ENCODE measurements around the gene NT5M. TPM values are rescaled to one million over a fixed set of nuclear protein-coding genes. Genes with fewer than 3 reads are reported as not detected.

The NT5M gene
- polyA plus RNA-seq, 3 donors from 2014 or later, result 3.2 to 4.6 (median 3.3) TPM

GRCh38 chr17:17309356-17309755 is 6.2 kb downstream of the NT5M start:
- no peak for DNase-seq
- Mint-ChIP-seq H3K27me3 (ENCODE audit: low read depth in 3 of 3) (peaks cover 3 to 10% (median 5%) of the 10 kb centered on the region in 3 donors), H3K9me3 (no peaks in the 10 kb centered on the region), H3K27ac (no peak overlapping the region), H3K4me1 (peaks cover 16 to 19% of the 10 kb centered on the region in 2 donors), H3K4me3 (no peak overlapping the region), H3K36me3 (peaks cover 0 to 3% (median 3%) of the 10 kb centered on the region in 3 donors)

- Mint-ChIP-seq H3K27ac (no peak overlapping the region), H3K9me3 (no peaks in the 10 kb centered on the region), H3K4me3 (no peak overlapping the region), H3K27me3 (ENCODE audit: low read depth in 3 of 3) (peaks cover 0 to 1% (median 0%) of the 10 kb centered on the region in 3 donors), H3K4me1 (peaks cover 3 to 5% of the 10 kb centered on the region in 2 donors), H3K36me3 (peaks cover 0 to 3% (median 3%) of the 10 kb centered on the region in 3 donors)
- DNase-seq, result peak; percentile 55 to 68 (median 60)
Observed at GRCh38 chr17:17313350-17313991, 10.3 kb downstream of the NT5M start.

GRCh38 chr17:17314501-17315071 is 11.4 kb downstream of the NT5M start:
- no peak overlapping the region for H3K4me3 Mint-ChIP-seq
- peaks cover 3 to 5% of the 10 kb centered on the region in 2 donors for H3K4me1 Mint-ChIP-seq
- no peaks in the 10 kb centered on the region for H3K9me3 Mint-ChIP-seq
- peaks cover 0 to 1% (median 0%) of the 10 kb centered on the region in 3 donors for H3K27me3 Mint-ChIP-seq (ENCODE audit: low read depth in 3 of 3)
- H3K27ac Mint-ChIP-seq, result peak overlapping the region in 2 of 6 donors; percentile 37
- peaks cover 0 to 3% (median 0%) of the 10 kb centered on the region in 3 donors for H3K36me3 Mint-ChIP-seq
- DNase-seq, result no peak

- Mint-ChIP-seq H3K27ac (peak overlapping the region in 2 of 6 donors; percentile 25 to 49), H3K36me3 (peaks cover 0 to 3% (median 0%) of the 10 kb centered on the region in 3 donors), H3K9me3 (no peaks in the 10 kb centered on the region), H3K27me3 (ENCODE audit: low read depth in 3 of 3) (peaks cover 0 to 1% (median 0%) of the 10 kb centered on the region in 3 donors), H3K4me3 (no peak overlapping the region), H3K4me1 (peaks cover 3 to 5% of the 10 kb centered on the region in 2 donors)
- DNase-seq, result no peak
Observed at GRCh38 chr17:17315142-17315821, 12.1 kb downstream of the NT5M start.

- peaks cover 3 to 5% of the 10 kb centered on the region in 2 donors for H3K4me1 Mint-ChIP-seq
- peaks cover 0 to under 1% (median 0%) of the 10 kb centered on the region in 3 donors for H3K27me3 Mint-ChIP-seq (ENCODE audit: low read depth in 3 of 3)
- no peak for DNase-seq
Observed at GRCh38 chr17:17320188-17320910, 17.2 kb downstream of the NT5M start.

GRCh38 chr17:17320911-17321220 is 17.7 kb downstream of the NT5M start:
- no peak for DNase-seq
- peaks cover 3 to 5% of the 10 kb centered on the region in 2 donors for H3K4me1 Mint-ChIP-seq
- no peaks in the 10 kb centered on the region for H3K27me3 Mint-ChIP-seq (ENCODE audit: low read depth in 3 of 3)
- H3K36me3 Mint-ChIP-seq, result peaks cover 0 to 4% (median 3%) of the 10 kb centered on the region in 3 donors
- no peak overlapping the region for H3K27ac Mint-ChIP-seq
- no peak overlapping the region for H3K4me3 Mint-ChIP-seq
- no peaks in the 10 kb centered on the region for H3K9me3 Mint-ChIP-seq

More at GRCh38 chr17:17320188-17320910, 17.2 kb downstream of the NT5M start:
- Mint-ChIP-seq H3K36me3 (no peaks in the 10 kb centered on the region), H3K27ac (no peak overlapping the region), H3K9me3 (no peaks in the 10 kb centered on the region), H3K4me3 (no peak overlapping the region)

- peaks cover 3 to 5% of the 10 kb centered on the region in 2 donors for H3K4me1 Mint-ChIP-seq
- no peaks in the 10 kb centered on the region for H3K27me3 Mint-ChIP-seq (ENCODE audit: low read depth in 3 of 3)
- DNase-seq, result no peak
- H3K4me3 Mint-ChIP-seq, result no peak overlapping the region
- no peak overlapping the region for H3K27ac Mint-ChIP-seq
- H3K9me3 Mint-ChIP-seq, result no peaks in the 10 kb centered on the region
- peaks cover 0 to 4% (median 3%) of the 10 kb centered on the region in 3 donors for H3K36me3 Mint-ChIP-seq
Observed at GRCh38 chr17:17321356-17322025, 18.3 kb downstream of the NT5M start.

- no peak for DNase-seq
- Mint-ChIP-seq H3K27me3 (ENCODE audit: low read depth in 3 of 3) (no peaks in the 10 kb centered on the region), H3K36me3 (peaks cover 0 to 4% (median 3%) of the 10 kb centered on the region in 3 donors), H3K4me1 (no peaks in the 10 kb centered on the region), H3K4me3 (no peak overlapping the region), H3K27ac (peak overlapping the region in 1 of 6 donors; percentile 21), H3K9me3 (no peaks in the 10 kb centered on the region)
Observed at GRCh38 chr17:17322516-17323510, 19.6 kb downstream of the NT5M start.

GRCh38 chr17:17324616-17325015 is 21.4 kb downstream of the NT5M start:
- Mint-ChIP-seq H3K27ac (no peak overlapping the region), H3K9me3 (no peaks in the 10 kb centered on the region), H3K36me3 (peaks cover 0 to 6% (median 4%) of the 10 kb centered on the region in 3 donors), H3K4me1 (no peaks in the 10 kb centered on the region), H3K27me3 (ENCODE audit: low read depth in 3 of 3) (no peaks in the 10 kb centered on the region), H3K4me3 (no peak overlapping the region)
- no peak for DNase-seq

- Mint-ChIP-seq H3K9me3 (no peaks in the 10 kb centered on the region), H3K27ac (no peak overlapping the region), H3K27me3 (ENCODE audit: low read depth in 3 of 3) (no peaks in the 10 kb centered on the region), H3K4me1 (no peaks in the 10 kb centered on the region), H3K4me3 (no peak overlapping the region), H3K36me3 (peaks cover 0 to 6% (median 4%) of the 10 kb centered on the region in 3 donors)
- DNase-seq, result no peak
Observed at GRCh38 chr17:17325228-17325627, 22.1 kb downstream of the NT5M start.

GRCh38 chr17:17325816-17326215 is 22.6 kb downstream of the NT5M start:
- no peak overlapping the region for H3K27ac Mint-ChIP-seq
- H3K9me3 Mint-ChIP-seq, result no peaks in the 10 kb centered on the region
- no peaks in the 10 kb centered on the region for H3K27me3 Mint-ChIP-seq (ENCODE audit: low read depth in 3 of 3)
- no peaks in the 10 kb centered on the region for H3K4me1 Mint-ChIP-seq
- peaks cover 0 to 6% (median 4%) of the 10 kb centered on the region in 3 donors for H3K36me3 Mint-ChIP-seq
- H3K4me3 Mint-ChIP-seq, result no peak overlapping the region
- DNase-seq, result no peak

GRCh38 chr17:17326275-17326875 is 23.2 kb downstream of the NT5M start:
- Mint-ChIP-seq H3K27me3 (ENCODE audit: low read depth in 3 of 3) (no peaks in the 10 kb centered on the region), H3K4me3 (no peak overlapping the region), H3K4me1 (no peaks in the 10 kb centered on the region), H3K36me3 (peaks cover 0 to 6% (median 4%) of the 10 kb centered on the region in 3 donors), H3K27ac (no peak overlapping the region), H3K9me3 (no peaks in the 10 kb centered on the region)
- DNase-seq, result no peak
